GM23338 (cell line): ENCODE data around the gene LYSMD1. TPM values are rescaled to one million over a fixed set of nuclear protein-coding genes. Genes with fewer than 3 reads are reported as not detected.
A peak's percentile ranks its signal among the peaks of the same experiment; 100 is the strongest.
"Not testable (repeated sequence)": the region's sequence is repeated elsewhere in the genome, so short reads cannot be mapped to it uniquely, and the experiment has no call there.

Experiments
- ATAC-seq: fragments of 200-7000 bp; cut with Tn5 transposase; 3 replicates; pipeline ENCODE4 v1.9.1; 2020
- DNase-seq: peaks from one replicate; pipeline ENCODE4 v3.0.0-alpha.2; 2015; ENCODE audit warnings: low spot score
- H2AFZ ChIP-seq: fragments of 200-600 bp; sonication (generic); 2 replicates; pipeline ENCODE4 v1.8.0; 2016; ENCODE audit warnings: antibody characterized with exemption, mild to moderate bottlenecking, moderate library complexity
- H3F3A ChIP-seq: fragments of 200-600 bp; sonication (generic); replicated peaks from 2 replicates; pipeline ENCODE4 v1.8.0; 2017; ENCODE audit warnings: antibody characterized with exemption, mixed run types, low read depth
- H3K27ac ChIP-seq: fragments of 200-600 bp; sonication (generic); 2 replicates; pipeline ENCODE4 v1.6.1; 2016; ENCODE audit warnings: low read depth
- H3K27me3 ChIP-seq: fragments of 200-600 bp; sonication (generic); 2 replicates; pipeline ENCODE4 v1.8.0; 2016; ENCODE audit warnings: mild to moderate bottlenecking, mixed run types, moderate library complexity; ENCODE audit not compliant: insufficient read depth
- H3K36me3 ChIP-seq: fragments of 200-600 bp; sonication (generic); 2 replicates; pipeline ENCODE4 v1.8.0; 2016; ENCODE audit warnings: mild to moderate bottlenecking; ENCODE audit not compliant: insufficient read depth
- H3K4me1 ChIP-seq: fragments of 200-600 bp; sonication (generic); 2 replicates; pipeline ENCODE4 v1.8.0; 2016; ENCODE audit warnings: mild to moderate bottlenecking, moderate library complexity; ENCODE audit not compliant: insufficient read depth
- H3K4me2 ChIP-seq: fragments of 200-600 bp; sonication (generic); 2 replicates; pipeline ENCODE4 v1.7.1; 2017; ENCODE audit warnings: mixed run types
- H3K4me3 ChIP-seq: fragments of 200-600 bp; sonication (generic); 2 replicates; pipeline ENCODE4 v1.6.1; 2016; ENCODE audit warnings: mixed run types
- H3K79me2 ChIP-seq: fragments of 200-600 bp; sonication (generic); replicated peaks from 2 replicates; pipeline ENCODE4 v1.8.0; 2017; ENCODE audit warnings: mild to moderate bottlenecking; ENCODE audit not compliant: insufficient read depth
- H3K9me2 ChIP-seq: fragments of 200-600 bp; sonication (generic); 2 replicates; pipeline ENCODE4 v1.8.0; 2017; ENCODE audit not compliant: insufficient read depth
- H4K20me1 ChIP-seq: fragments of 200-600 bp; sonication (generic); replicated peaks from 2 replicates; pipeline ENCODE4 v1.8.0; 2017; ENCODE audit warnings: mild to moderate bottlenecking; ENCODE audit not compliant: insufficient read depth
- H3K27ac Mint-ChIP-seq: 2 replicates; pipeline ENCODE4 v1.8.0; 2020; ENCODE audit warnings: inconsistent platforms, mild to moderate bottlenecking, moderate library complexity, mixed read lengths
- H3K27me3 Mint-ChIP-seq: 3 replicates; pipeline ENCODE4 v1.8.0; 2022; ENCODE audit warnings: low read depth, mild to moderate bottlenecking, moderate library complexity, mixed read lengths, inconsistent platforms; ENCODE audit not compliant: insufficient read depth, poor library complexity
- H3K36me3 Mint-ChIP-seq: 3 replicates; pipeline ENCODE4 v1.8.0; 2021; ENCODE audit warnings: low read depth, mild to moderate bottlenecking, inconsistent platforms, moderate library complexity, mixed read lengths
- H3K4me1 Mint-ChIP-seq: 3 replicates; pipeline ENCODE4 v1.8.0; 2020; ENCODE audit warnings: mild to moderate bottlenecking, inconsistent platforms, mixed read lengths
- H3K4me3 Mint-ChIP-seq: 3 replicates; pipeline ENCODE4 v1.8.0; 2021; ENCODE audit warnings: moderate library complexity, mild to moderate bottlenecking, inconsistent platforms, mixed read lengths
- H3K9me3 Mint-ChIP-seq: 3 replicates; pipeline ENCODE4 v1.8.0; 2020; ENCODE audit warnings: moderate library complexity, mild to moderate bottlenecking, inconsistent platforms, mixed read lengths
- CREB1 ChIP-seq: fragments of 250-450 bp; sonication (Bioruptor Pico); IDR thresholded peaks from 2 replicates; pipeline ENCODE4 v1.5.0; 2020; ENCODE audit warnings: low read depth, mild to moderate bottlenecking, moderate library complexity
- CTCF ChIP-seq, 2 experiments: fragments of 200-600 bp in 1 of 2; sonication (generic) in 1 of 2; conservative IDR thresholded peaks; 2 replicates each; pipeline versions ENCODE4 v1.5.1 to v1.6.1; 2016 to 2017; ENCODE audit warnings: antibody characterized with exemption in 2 of 2, low read depth in 2 of 2, mild to moderate bottlenecking in 2 of 2, moderate library complexity in 1 of 2
- ETS1 ChIP-seq: IDR thresholded peaks from 2 replicates; pipeline ENCODE4 v1.6.1; 2016; ENCODE audit warnings: antibody characterized with exemption
- EZH2 ChIP-seq: fragments of 200-600 bp; sonication (generic); IDR thresholded peaks from one replicate; pipeline ENCODE4 v1.8.0; 2017; ENCODE audit warnings: antibody characterized with exemption, mild to moderate bottlenecking, low read depth; ENCODE audit not compliant: unreplicated experiment
- JUNB ChIP-seq: IDR thresholded peaks from one replicate; pipeline ENCODE4 v1.6.1; 2016; ENCODE audit warnings: antibody characterized with exemption; ENCODE audit not compliant: unreplicated experiment
- STAT1 ChIP-seq: IDR thresholded peaks from one replicate; pipeline ENCODE4 v1.6.1; 2016; ENCODE audit warnings: antibody characterized with exemption; ENCODE audit not compliant: unreplicated experiment
- ZNF462 ChIP-seq: fragments of 250-450 bp; sonication (Bioruptor Pico); IDR thresholded peaks from 2 replicates; pipeline ENCODE4 v1.5.0; 2020; ENCODE audit warnings: mild to moderate bottlenecking, moderate library complexity
- polyA plus RNA-seq: library from polyadenylated mRNA; unstranded; fragments of >200 nt; fragmentation: Nextera tagmentation; extraction: Ambion mirVana; gene quantifications from 2 replicates; pipeline ENCODE4 v1.2.1, GENCODE V29; 2016
- total RNA-seq: library from RNA; depleted of rRNA; stranded (reverse); fragments of >200 nt; shearing (Covaris generic); gene quantifications from 2 replicates; pipeline ENCODE4 v1.2.3, GENCODE V29; 2014

The LYSMD1 gene
- total and polyA plus RNA-seq, 2 experiments from 2014 or later: 3.6 to 6.4 TPM

- H3K27ac ChIP-seq, H3K27me3 ChIP-seq, H3K27me3 Mint-ChIP-seq, H3K9me3 Mint-ChIP-seq, ATAC-seq, H3K27ac Mint-ChIP-seq, H3F3A ChIP-seq, DNase-seq, H4K20me1 ChIP-seq, H3K4me1 Mint-ChIP-seq, H3K4me1 ChIP-seq, H2AFZ ChIP-seq, H3K9me2 ChIP-seq: not testable (repeated sequence)
- Mint-ChIP-seq H3K36me3 (peaks cover 24% of the 10 kb centered on the region), H3K4me3 (peak overlapping the region; percentile 99)
- Histone ChIP-seq H3K79me2 (peaks cover 39% of the 10 kb centered on the region), H3K36me3 (peaks cover 22% of the 10 kb centered on the region), H3K4me2 (peak overlapping the region; percentile 87), H3K4me3 (peak overlapping the region; percentile 74)
Observed at GRCh38 chr1:151188667-151189066, 23.0 kb upstream of the LYSMD1 start.

- Mint-ChIP-seq H3K9me3 (no peaks in the 10 kb centered on the region), H3K4me3 (no peak overlapping the region)
Observed at GRCh38 chr1:151187205-151187604, 21.5 kb upstream of the LYSMD1 start.

More at GRCh38 chr1:151187205-151187604, 21.5 kb upstream of the LYSMD1 start:
- no peak for ATAC-seq
- H3F3A ChIP-seq: 0 out of 2 replicates have a peak, but pooled peaks cover 16% of the 10 kb centered on the region
- H2AFZ ChIP-seq: no peak overlapping the region
- H3K27me3 Mint-ChIP-seq: peaks cover 4% of the 10 kb centered on the region
- no peak overlapping the region for H3K27ac ChIP-seq
- no peak overlapping the region for H3K4me2 ChIP-seq
- H3K27ac Mint-ChIP-seq: no peak overlapping the region
- no peak overlapping the region for H3K4me3 ChIP-seq
- peaks cover 9% of the 10 kb centered on the region; the same call in 2 of the 3 replicates for H3K4me1 Mint-ChIP-seq
- H3K79me2 ChIP-seq: peaks cover 39% of the 10 kb centered on the region
- H3K36me3 ChIP-seq: peaks cover 35% of the 10 kb centered on the region
- no peak for TF ChIP-seq STAT1
- no peak for TF ChIP-seq EZH2
- no peak for TF ChIP-seq CTCF (conservative IDR thresholded peaks at IDR 0.05; ENCODE audit: low read depth in 2 of 2)
- no peak for TF ChIP-seq JUNB
- no peak for TF ChIP-seq ETS1
- TF ChIP-seq ZNF462 (CRISPR knock-in tag): no peak
- TF ChIP-seq CREB1 (CRISPR knock-in tag): no peak
- no peak for DNase-seq
- no peaks in the 10 kb centered on the region for H3K9me2 ChIP-seq
- H3K27me3 ChIP-seq: no peaks in the 10 kb centered on the region
- peaks cover 3% of the 10 kb centered on the region; the same call in 1 of the 2 replicates for H3K4me1 ChIP-seq
- peaks cover 7% of the 10 kb centered on the region for H4K20me1 ChIP-seq
- peaks cover 37% of the 10 kb centered on the region for H3K36me3 Mint-ChIP-seq
